Vagina (tissue), 2 donors: ENCODE measurements around the gene CFAP61. TPM values are rescaled to one million over a fixed set of nuclear protein-coding genes. Genes with fewer than 3 reads are reported as not detected.

Source experiments
- DNase-seq, 2 donors: peaks; one replicate each; pipeline ENCODE4 v3.0.0-alpha.2; 2017; ENCODE audit errors: extremely low spot score in 2 of 2
- H3K27ac ChIP-seq: fragments of 200-600 bp; sonication (generic); one replicate; pipeline ENCODE4 v1.5.1; 2019
- H3K27me3 ChIP-seq: fragments of 200-600 bp; sonication (generic); one replicate; pipeline ENCODE4 v1.5.1; 2019
- H3K36me3 ChIP-seq, 2 donors: fragments of 200-600 bp; sonication (generic); one replicate each; pipeline ENCODE4 v1.5.1; 2017 to 2019
- H3K4me1 ChIP-seq: fragments of 200-600 bp; sonication (generic); one replicate; pipeline ENCODE4 v1.5.1; 2019
- H3K4me3 ChIP-seq, 2 donors: fragments of 200-600 bp; sonication (generic); 1 replicate in 1 of 2; 2 replicates in 1 of 2; pipeline ENCODE4 v1.5.1; 2016 to 2019
- H3K9me3 ChIP-seq: fragments of 200-600 bp; sonication (generic); one replicate; pipeline ENCODE4 v1.5.1; 2019
- CTCF ChIP-seq, 3 experiments: fragments of 450-650 bp in 2 of 3; fragments of 200-600 bp in 1 of 3; sonication (generic) in 1 of 3; IDR thresholded peaks; one replicate each; pipeline ENCODE4 v1.5.1; 2017 to 2019; ENCODE audit warnings: antibody characterized with exemption in 3 of 3, mild to moderate bottlenecking in 2 of 3, moderate library complexity in 2 of 3
- POLR2A ChIP-seq, 2 donors: fragments of 450-650 bp; IDR thresholded peaks; one replicate each; pipeline ENCODE4 v1.6.1; 2017; ENCODE audit warnings: antibody characterized with exemption in 2 of 2, mild to moderate bottlenecking in 2 of 2, moderate library complexity in 2 of 2
- POLR2AphosphoS5 ChIP-seq, 2 donors: sonication (generic); formaldehyde crosslinking; IDR thresholded peaks; one replicate each; pipeline ENCODE4 v1.9.0; 2017; ENCODE audit warnings: antibody characterized with exemption in 2 of 2, mild to moderate bottlenecking in 2 of 2, low read depth in 1 of 2; ENCODE audit not compliant: insufficient read depth in 1 of 2
- intact Hi-C: fragments of 100-400 bp; cut with DNase I; formaldehyde crosslinking; loops from one replicate; pipeline ENCODE4 v1.15.1; 2023
- total RNA-seq: library from RNA; depleted of rRNA; stranded (reverse); fragments of >200 nt; gene quantifications from one replicate; pipeline ENCODE4 v1.2.3, GENCODE V29; 2016

The CFAP61 gene
- total RNA-seq, 1 donor from 2014 or later = 1.5 TPM

GRCh38 chr20:20231528-20232298, 179.4 kb downstream of the CFAP61 start:
- Histone ChIP-seq H3K9me3 (no peaks in the 10 kb centered on the region), H3K36me3 (no peaks in the 10 kb centered on the region), H3K4me1 (no peaks in the 10 kb centered on the region), H3K4me3 (no peak overlapping the region), H3K27me3 (no peaks in the 10 kb centered on the region), H3K27ac (no peak overlapping the region)
- intact Hi-C loops = no loop called here
- TF ChIP-seq CTCF (IDR thresholded peaks at IDR 0.05) (no peak), POLR2AphosphoS5 (IDR thresholded peaks at IDR 0.05; ENCODE audit: insufficient read depth in 1 of 2, low read depth in 1 of 2) (no peak), POLR2A (IDR thresholded peaks at IDR 0.05) (no peak)
- DNase-seq = no peak

DNA sequence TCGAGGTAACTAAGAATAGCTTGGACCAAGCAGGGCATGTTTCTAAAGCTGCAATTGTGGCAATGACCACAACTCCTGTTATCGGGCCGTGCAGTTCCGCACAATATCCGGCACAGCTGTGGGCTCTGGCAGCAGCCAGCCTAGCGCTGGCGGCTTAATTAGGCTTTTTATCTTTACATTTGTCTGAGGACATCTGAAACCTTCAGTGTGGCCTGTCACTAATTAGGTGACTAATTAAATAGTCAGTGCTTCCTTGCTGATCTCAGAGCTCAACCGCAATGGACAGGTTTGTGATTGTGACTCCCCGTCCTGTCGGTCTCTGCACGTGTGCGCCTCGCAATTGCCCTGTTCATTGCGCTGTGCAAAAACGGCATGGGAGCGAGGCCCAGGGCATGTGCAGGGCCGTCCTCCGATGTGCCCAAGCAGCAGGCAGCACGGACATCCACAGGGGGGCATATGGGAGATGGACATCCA, 180.7 kb downstream of the CFAP61 start:
- no peak for DNase-seq
- Histone ChIP-seq H3K4me1 (no peaks in the 10 kb centered on the region), H3K36me3 (no peaks in the 10 kb centered on the region), H3K27me3 (no peaks in the 10 kb centered on the region), H3K9me3 (no peaks in the 10 kb centered on the region), H3K27ac (no peak overlapping the region), H3K4me3 (no peak overlapping the region)
- intact Hi-C loops = no loop called here
- TF ChIP-seq CTCF (IDR thresholded peaks at IDR 0.05) (no peak), POLR2AphosphoS5 (IDR thresholded peaks at IDR 0.05; ENCODE audit: insufficient read depth in 1 of 2, low read depth in 1 of 2) (no peak)

GRCh38 chr20:20235681-20236080, 183.3 kb downstream of the CFAP61 start:
- TF ChIP-seq POLR2AphosphoS5 (IDR thresholded peaks at IDR 0.05; ENCODE audit: insufficient read depth in 1 of 2, low read depth in 1 of 2) (no peak), CTCF (IDR thresholded peaks at IDR 0.05) (no peak), POLR2A (IDR thresholded peaks at IDR 0.05) (no peak)
- DNase-seq = no peak
- no peak overlapping the region for H3K4me3 ChIP-seq
- no peaks in the 10 kb centered on the region for H3K9me3 ChIP-seq
- H3K27me3 ChIP-seq = no peaks in the 10 kb centered on the region
- H3K4me1 ChIP-seq = no peaks in the 10 kb centered on the region
- intact Hi-C loops = no loop called here
- no peaks in the 10 kb centered on the region for H3K36me3 ChIP-seq
- H3K27ac ChIP-seq = no peak overlapping the region

- TF ChIP-seq POLR2A (IDR thresholded peaks at IDR 0.05) (no peak), POLR2AphosphoS5 (IDR thresholded peaks at IDR 0.05; ENCODE audit: insufficient read depth in 1 of 2, low read depth in 1 of 2) (no peak), CTCF (IDR thresholded peaks at IDR 0.05) (peak in 1 of 3 experiments; percentile 28)
- no peak for DNase-seq
- intact Hi-C loops = no loop called here
Measured at GRCh38 chr20:20237093-20237959, 185.0 kb downstream of the CFAP61 start.

More at GRCh38 chr20:20237093-20237959, 185.0 kb downstream of the CFAP61 start:
- no peak overlapping the region for H3K27ac ChIP-seq
- H3K4me1 ChIP-seq = no peaks in the 10 kb centered on the region
- H3K27me3 ChIP-seq = no peaks in the 10 kb centered on the region
- no peaks in the 10 kb centered on the region for H3K9me3 ChIP-seq
- H3K36me3 ChIP-seq = no peaks in the 10 kb centered on the region
- H3K4me3 ChIP-seq = no peak overlapping the region
